Pancreas (tissue), 10 donors: ENCODE results near the gene MIDN. TPM values are rescaled to one million over a fixed set of nuclear protein-coding genes. Genes with fewer than 3 reads are reported as not detected.

Experiments used
- ATAC-seq, 4 donors: fragments of 200-7000 bp; cut with Tn5 transposase; one replicate each; pipeline versions ENCODE4 v1.8.0 to v1.9.1; 2020; ENCODE audit warnings: mild to moderate bottlenecking in 4 of 4, moderate library complexity in 4 of 4
- DNase-seq, 6 donors: peaks; one replicate each; pipeline ENCODE4 v3.0.0-alpha.2; 2020
- FAIRE-seq: peaks from 2 replicates; lab custom pipeline; 2012; peaks lifted over from hg19 to GRCh38; lab: Jason Lieb, UNC
- H3K27ac ChIP-seq, 4 donors: fragments of 200-600 bp; sonication (generic); 1 replicate in 3 of 4; 2 replicates in 1 of 4; pipeline versions ENCODE4 v1.5.0 to v1.8.0; 2020
- H3K27me3 ChIP-seq, 4 donors: fragments of 200-600 bp; one replicate each; pipeline ENCODE4 v1.8.0; 2021
- H3K36me3 ChIP-seq, 3 donors: fragments of 200-600 bp; sonication (generic) in 1 of 3; one replicate each; pipeline versions ENCODE4 v1.5.0 to v1.8.0; 2020 to 2021
- H3K4me1 ChIP-seq, 3 donors: fragments of 200-600 bp; one replicate each; pipeline ENCODE4 v1.8.0; 2021
- H3K4me3 ChIP-seq, 4 donors: fragments of 200-600 bp; sonication (generic) in 2 of 4; one replicate each; pipeline versions ENCODE4 v1.5.0 to v1.8.0; 2020 to 2021
- H3K9me3 ChIP-seq, 4 donors: fragments of 200-600 bp; one replicate each; pipeline ENCODE4 v1.8.0; 2021
- WGBS, 2 donors: extraction: QIAGEN DNeasy Blood & Tissue Kit; methylation state at CpG; one replicate each; pipeline ENCODE4 v1.1.7; 2013; 5-methylcytosine and 5-hydroxymethylcytosine counted together
- intact Hi-C, 3 donors: fragments of 100-400 bp; cut with DNase I; formaldehyde crosslinking; loops; one replicate each; pipeline versions ENCODE4 v1.11.1 to v1.14.2; 2022
- polyA plus RNA-seq, 2 donors: library from polyadenylated mRNA; stranded (reverse); fragments of 200-250 nt; gene quantifications; one replicate each; pipeline ENCODE4 v1.2.3, GENCODE V29; 2013
- total RNA-seq, 6 donors: library from RNA; stranded (reverse); fragmentation: NEBNext Ultra II Directional in 4 of 6; extraction: Animal tissue kit (Norgen Biotek cat#: 25700) in 4 of 6; gene quantifications; one replicate each; pipeline versions ENCODE4 v1.2.1 to v1.2.4, GENCODE V29; 2021 to 2023
- TF ChIP-seq, protein P1 (sequence below), 4 donors: fragments of 200-600 bp; sonication (generic) in 3 of 4; IDR thresholded peaks; one replicate each; pipeline versions ENCODE4 v1.5.0 to v1.8.0; 2021; ENCODE audit warnings: antibody characterized with exemption in 4 of 4
- donor health status: healthy with polysubstance abuse.
- donor health status: DM: no; HTN: no; CAD: no; lungs with moderate emphysema.
- donor health status: DM: no; HTN: no; CAD: no.
- donor health status: control.
- donor health status: control.
- donor health status: Bipolar disorder and iron deficiency.
- donor health status: DM: yes; HTN: yes; CAD: no.
- donor health status: DM: no; HTN: no; CAD: no.
- donor health status: DM: no; HTN: no; CAD: no.
- donor health status: DM: yes; HTN: yes; CAD: no.

The MIDN gene
- total and polyA plus RNA-seq, 8 donors, result 32.1 to 78.0 (median 44.4) TPM

DNA sequence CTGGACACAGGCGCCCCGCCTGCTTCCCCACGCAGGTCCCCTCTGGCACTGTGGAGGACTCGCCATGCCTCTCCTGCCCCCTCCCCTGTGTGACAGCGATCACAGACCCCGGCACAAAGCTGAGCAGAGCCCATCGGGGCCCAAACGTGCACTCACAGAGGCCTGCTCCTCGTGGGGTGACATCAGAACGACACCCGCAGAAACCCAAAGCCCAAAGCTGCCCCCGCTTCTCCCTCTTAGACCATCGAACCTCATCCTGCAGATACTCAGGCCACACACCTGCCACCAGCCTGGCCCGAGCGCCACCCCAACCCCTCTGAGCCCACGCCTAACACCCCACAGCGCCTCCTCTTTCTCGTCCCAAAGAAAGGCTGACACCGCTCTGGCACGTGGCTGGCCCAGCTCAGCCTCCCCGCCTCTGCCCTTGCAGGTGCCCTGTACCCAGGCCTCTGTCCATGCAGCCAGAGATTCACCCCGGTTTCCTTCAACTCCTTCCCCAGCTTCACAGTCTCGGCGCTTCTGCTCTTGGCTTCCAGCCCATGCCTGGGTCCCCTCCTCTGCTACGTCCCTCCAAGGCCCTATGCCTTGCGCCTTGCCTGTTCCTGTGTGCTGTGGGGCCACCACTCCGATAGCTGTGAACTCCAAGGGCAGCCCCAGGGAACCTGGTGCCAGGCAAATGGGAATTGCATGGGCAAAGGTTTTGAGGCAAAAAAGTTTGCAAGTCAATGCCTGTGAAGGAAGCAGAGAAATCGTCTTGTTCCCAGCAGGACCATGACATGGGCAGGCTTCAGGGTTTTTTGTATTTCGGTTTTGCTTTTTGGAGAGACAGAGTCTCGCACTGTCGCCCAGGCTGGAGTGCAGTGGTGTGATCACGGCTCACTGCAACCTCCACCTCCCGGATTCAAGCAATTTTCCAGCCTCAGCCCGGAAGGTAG is 9.7 kb upstream of the MIDN start:
- 75 to 78% methylated on average over 32 to 34 of the region's 34 CpGs for WGBS, 2 donors
- H3K4me1 ChIP-seq, result peaks cover 24 to 27% (median 27%) of the 10 kb centered on the region in 3 donors
- FAIRE-seq, result no peak
- TF ChIP-seq, protein P1, sequence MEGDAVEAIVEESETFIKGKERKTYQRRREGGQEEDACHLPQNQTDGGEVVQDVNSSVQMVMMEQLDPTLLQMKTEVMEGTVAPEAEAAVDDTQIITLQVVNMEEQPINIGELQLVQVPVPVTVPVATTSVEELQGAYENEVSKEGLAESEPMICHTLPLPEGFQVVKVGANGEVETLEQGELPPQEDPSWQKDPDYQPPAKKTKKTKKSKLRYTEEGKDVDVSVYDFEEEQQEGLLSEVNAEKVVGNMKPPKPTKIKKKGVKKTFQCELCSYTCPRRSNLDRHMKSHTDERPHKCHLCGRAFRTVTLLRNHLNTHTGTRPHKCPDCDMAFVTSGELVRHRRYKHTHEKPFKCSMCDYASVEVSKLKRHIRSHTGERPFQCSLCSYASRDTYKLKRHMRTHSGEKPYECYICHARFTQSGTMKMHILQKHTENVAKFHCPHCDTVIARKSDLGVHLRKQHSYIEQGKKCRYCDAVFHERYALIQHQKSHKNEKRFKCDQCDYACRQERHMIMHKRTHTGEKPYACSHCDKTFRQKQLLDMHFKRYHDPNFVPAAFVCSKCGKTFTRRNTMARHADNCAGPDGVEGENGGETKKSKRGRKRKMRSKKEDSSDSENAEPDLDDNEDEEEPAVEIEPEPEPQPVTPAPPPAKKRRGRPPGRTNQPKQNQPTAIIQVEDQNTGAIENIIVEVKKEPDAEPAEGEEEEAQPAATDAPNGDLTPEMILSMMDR (IDR thresholded peaks at IDR 0.05), result no peak
- peak overlapping the region in 1 of 4 donors; percentile 4 for H3K27ac ChIP-seq
- H3K9me3 ChIP-seq, result no peaks in the 10 kb centered on the region
- no peak for ATAC-seq
- no peaks in the 10 kb centered on the region for H3K36me3 ChIP-seq
- DNase-seq, result no peak
- H3K27me3 ChIP-seq, result no peaks in the 10 kb centered on the region
- intact Hi-C loops, result no loop called here
- peak overlapping the region in 2 of 4 donors; percentile 30 to 36 for H3K4me3 ChIP-seq

DNA sequence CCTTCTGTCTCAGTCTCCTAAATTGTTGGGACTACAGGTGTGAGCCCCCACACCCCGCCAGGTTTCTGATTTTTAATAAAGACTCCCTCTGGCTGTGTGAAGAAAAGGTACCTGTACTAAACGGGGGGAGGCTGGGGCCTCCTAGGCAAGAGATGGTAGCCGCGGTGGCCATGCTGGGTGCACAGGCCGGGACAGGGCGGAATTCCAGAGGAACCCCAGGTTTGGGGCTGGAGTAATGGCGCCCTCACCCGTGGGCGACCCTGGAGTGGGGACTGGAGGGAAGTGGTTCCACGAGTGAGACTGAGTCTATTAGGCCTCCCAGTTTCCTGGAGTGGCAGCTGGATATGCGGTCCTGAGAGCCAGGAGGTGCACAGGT is 9.0 kb upstream of the MIDN start:
- ATAC-seq (no peak), FAIRE-seq (no peak), DNase-seq (no peak)
- Histone ChIP-seq H3K4me3 (no peak overlapping the region), H3K36me3 (no peaks in the 10 kb centered on the region), H3K27ac (peak overlapping the region; percentile 37 to 75 (median 68)), H3K4me1 (peaks cover 28 to 33% (median 30%) of the 10 kb centered on the region in 3 donors), H3K27me3 (no peaks in the 10 kb centered on the region), H3K9me3 (no peaks in the 10 kb centered on the region)
- TF ChIP-seq, protein P1 (IDR thresholded peaks at IDR 0.05), result no peak
- 84 to 85% methylated on average over 11 of the region's 11 CpGs for WGBS, 2 donors
- intact Hi-C loops, result no loop called here

DNA sequence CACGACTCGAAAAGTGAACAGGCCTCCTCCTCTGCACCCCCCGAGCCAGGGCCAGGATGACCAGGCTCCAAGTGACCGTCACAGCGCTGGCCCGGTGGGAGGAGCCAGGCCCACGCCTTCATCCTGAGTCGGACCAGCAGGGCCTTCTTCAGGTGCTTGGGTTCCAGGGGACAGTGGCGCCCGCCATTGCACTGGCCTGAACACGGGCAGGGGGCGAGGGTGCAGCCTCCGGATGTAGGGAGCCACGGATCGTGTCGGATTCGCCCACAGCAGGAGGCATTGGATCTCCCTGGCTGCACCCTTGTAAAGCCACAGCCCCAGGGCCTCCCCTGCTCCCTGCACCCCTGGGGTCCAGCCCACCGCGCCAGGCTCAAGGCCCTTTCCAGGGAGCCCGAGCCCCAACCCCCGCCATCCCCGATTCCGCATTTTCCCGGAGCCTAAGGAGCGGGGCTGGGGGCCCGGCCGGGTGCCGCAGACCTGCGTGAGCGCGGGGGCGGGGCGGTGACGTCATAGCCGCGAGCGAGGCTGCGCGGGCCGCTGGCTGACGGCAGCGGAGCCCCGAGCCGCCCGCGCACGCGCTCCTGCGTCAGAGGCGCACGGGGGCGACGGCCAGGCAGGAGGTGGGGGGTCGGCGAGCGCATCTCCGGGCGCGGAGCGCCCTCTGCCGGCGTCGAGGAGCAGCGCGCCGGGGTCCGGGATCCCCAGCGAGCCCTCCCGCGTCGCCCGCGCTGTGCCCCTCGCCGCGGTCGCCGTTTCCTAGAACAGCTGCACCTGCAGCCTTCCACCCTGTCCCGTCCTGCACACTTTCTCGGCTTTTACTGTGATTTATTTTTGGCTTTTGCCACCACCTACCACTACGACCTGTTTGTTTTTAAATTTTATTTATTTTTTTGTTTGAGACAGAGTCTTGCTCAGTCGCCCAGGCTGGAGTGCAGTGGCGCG is 8.3 kb upstream of the MIDN start:
- ATAC-seq (peak; percentile 23 to 45 (median 38)), FAIRE-seq (no peak), DNase-seq (peak in 5 of 6 donors; percentile 73 to 89 (median 82))
- Histone ChIP-seq H3K4me1 (peaks cover 34 to 40% (median 36%) of the 10 kb centered on the region in 3 donors), H3K4me3 (peak overlapping the region in 2 of 4 donors; percentile 24 to 97), H3K27me3 (no peaks in the 10 kb centered on the region), H3K36me3 (no peaks in the 10 kb centered on the region), H3K9me3 (no peaks in the 10 kb centered on the region), H3K27ac (peak overlapping the region; percentile 37 to 75 (median 68))
- intact Hi-C loops, result no loop called here
- WGBS, 2 donors, result 15 to 22% methylated on average over 59 to 84 of the region's 84 CpGs
- TF ChIP-seq, protein P1 (IDR thresholded peaks at IDR 0.05), result peak; percentile 82 to 94 (median 88)

DNA sequence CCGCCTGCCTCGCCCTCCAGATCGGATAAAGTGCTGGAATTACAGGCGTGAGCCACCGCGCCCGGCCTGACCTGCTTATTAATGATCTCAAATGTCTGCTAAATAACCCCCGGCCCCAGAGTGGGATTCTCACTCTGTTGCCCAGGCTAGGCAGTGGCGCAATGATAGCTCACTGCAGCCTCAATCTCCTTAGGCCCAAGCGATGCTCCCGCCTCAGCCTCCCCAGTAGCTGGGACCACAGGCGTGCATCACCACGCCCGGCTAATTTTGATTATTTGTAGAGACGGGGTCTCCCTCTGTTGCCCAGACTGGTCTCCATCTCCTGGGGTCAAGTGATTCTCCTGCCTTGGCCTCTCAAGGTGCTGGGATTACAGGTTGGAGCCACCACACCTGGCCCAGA is 7.5 kb upstream of the MIDN start:
- TF ChIP-seq, protein P1 (IDR thresholded peaks at IDR 0.05), result no peak
- Histone ChIP-seq H3K4me3 (peak overlapping the region in 1 of 4 donors; percentile 97), H3K4me1 (peaks cover 42 to 48% (median 44%) of the 10 kb centered on the region in 3 donors), H3K27ac (peak overlapping the region in 3 of 4 donors; percentile 66 to 83 (median 81)), H3K36me3 (no peaks in the 10 kb centered on the region), H3K9me3 (no peaks in the 10 kb centered on the region), H3K27me3 (no peaks in the 10 kb centered on the region)
- 48 to 54% methylated on average over 15 of the region's 15 CpGs for WGBS, 2 donors
- DNase-seq (peak in 1 of 6 donors; percentile 43), ATAC-seq (no peak), FAIRE-seq (no peak)
- intact Hi-C loops, result no loop called here
